ENCODE results near the gene TBC1D23. TPM values are rescaled to one million over a fixed set of nuclear protein-coding genes. Genes with fewer than 3 reads are reported as not detected.

The TBC1D23 gene
- polyA plus RNA-seq, 1 of the 3 experiments (the other 2 are of a cell fraction), result 6.7 TPM

GRCh38 chr3:100246999-100247398, 13.8 kb upstream of the TBC1D23 start:
- ChIA-PET POLR2A (no interaction called here), CTCF (interaction anchor here (1.5 kb wide), 1 partner anchor 178 kb away, joined by 8 read pairs; no protein-coding TSS in a partner anchor)
- Histone ChIP-seq H3K4me3 (ENCODE audit: low read depth in 2 of 2, low read length in 1 of 2) (no peak overlapping the region), H3K9me3 (no peaks in the 10 kb centered on the region), H4K20me1 (ENCODE audit: insufficient read depth) (no peaks in the 10 kb centered on the region), H3K9me2 (no peaks in the 10 kb centered on the region), H3K4me1 (ENCODE audit: control insufficient read depth in 1 of 2, insufficient read depth in 2 of 2, low read depth in 1 of 2, low read length in 1 of 2) (0 out of 4 replicates have a peak, but pooled peaks cover 0 to 3% of the 10 kb centered on the region in 2 experiments), H3K36me3 (replicated peaks in 1 of 2; ENCODE audit: control insufficient read depth in 1 of 2, insufficient read depth in 2 of 2, low read length in 1 of 2) (no peaks in the 10 kb centered on the region), H3K4me2 (no peak overlapping the region), H3K27ac (ENCODE audit: low read depth in 2 of 2, low read length in 1 of 2) (no peak overlapping the region), H2AFZ (ENCODE audit: low read depth) (no peak overlapping the region), H3K27me3 (ENCODE audit: insufficient read depth) (no peaks in the 10 kb centered on the region), H3K79me2 (ENCODE audit: insufficient read depth) (no peaks in the 10 kb centered on the region), H3K9ac (no peak overlapping the region), H3F3A (replicated peaks; ENCODE audit: insufficient read depth) (no peaks in the 10 kb centered on the region)
- no peak for TF ChIP-seq PBX3 (IDR thresholded peaks at IDR 0.05)
- no peak for TF ChIP-seq CHD2 (IDR thresholded peaks at IDR 0.05; ENCODE audit: low read length, partially characterized antibody)
- no peak for TF ChIP-seq USF1 (IDR thresholded peaks at IDR 0.05; ENCODE audit: borderline replicate concordance, low read depth)
- no peak for TF ChIP-seq RCOR1 (IDR thresholded peaks at IDR 0.05; ENCODE audit: low read length)
- no peak for TF ChIP-seq ELF1 (IDR thresholded peaks at IDR 0.05)
- TF ChIP-seq REST (IDR thresholded peaks at IDR 0.05; ENCODE audit: low read depth, low read length), result no peak
- TF ChIP-seq YY1 (IDR thresholded peaks at IDR 0.05; ENCODE audit: low read depth), result no peak
- TF ChIP-seq TCF12 (IDR thresholded peaks at IDR 0.05), result no peak
- TF ChIP-seq POLR2AphosphoS5 (IDR thresholded peaks at IDR 0.05; ENCODE audit: low read depth, low read length), result no peak
- TF ChIP-seq GATA2 (CRISPR knock-in tag; IDR thresholded peaks at IDR 0.05), result no peak
- TF ChIP-seq RFX5 (IDR thresholded peaks at IDR 0.05; ENCODE audit: low read length), result no peak
- TF ChIP-seq FOSL2 (IDR thresholded peaks at IDR 0.05; ENCODE audit: borderline replicate concordance, low read depth), result no peak
- no peak for DNase-seq

GRCh38 chr3:100252001-100252400, 8.8 kb upstream of the TBC1D23 start:
- Histone ChIP-seq H3K4me2 (no peak overlapping the region), H3K36me3 (replicated peaks in 1 of 2; ENCODE audit: control insufficient read depth in 1 of 2, insufficient read depth in 2 of 2, low read length in 1 of 2) (no peaks in the 10 kb centered on the region), H2AFZ (ENCODE audit: low read depth) (no peak overlapping the region), H3K9me2 (no peaks in the 10 kb centered on the region), H3K4me1 (ENCODE audit: control insufficient read depth in 1 of 2, insufficient read depth in 2 of 2, low read depth in 1 of 2, low read length in 1 of 2) (peaks cover 7 to 15% of the 10 kb centered on the region in 2 experiments; a peak in 3 of 4 replicates), H4K20me1 (ENCODE audit: insufficient read depth) (no peaks in the 10 kb centered on the region), H3K4me3 (ENCODE audit: low read depth in 2 of 2, low read length in 1 of 2) (no peak overlapping the region), H3K9me3 (no peaks in the 10 kb centered on the region), H3F3A (replicated peaks; ENCODE audit: insufficient read depth) (no peaks in the 10 kb centered on the region), H3K27ac (ENCODE audit: low read depth in 2 of 2, low read length in 1 of 2) (no peak overlapping the region), H3K9ac (no peak overlapping the region), H3K79me2 (ENCODE audit: insufficient read depth) (no peaks in the 10 kb centered on the region), H3K27me3 (ENCODE audit: insufficient read depth) (no peaks in the 10 kb centered on the region)
- 71% methylated on average over 1 of the region's 1 CpG for WGBS (ENCODE audit: low lambda C conversion rate)
- no peak for TF ChIP-seq RXRA (IDR thresholded peaks at IDR 0.05; ENCODE audit: borderline replicate concordance, low read depth)
- TF ChIP-seq EP300 (IDR thresholded peaks at IDR 0.05; ENCODE audit: borderline replicate concordance in 1 of 2, low read depth in 1 of 2, low read length in 1 of 2), result no peak
- TF ChIP-seq ELF1 (IDR thresholded peaks at IDR 0.05), result no peak
- TF ChIP-seq CTCF (IDR thresholded peaks at IDR 0.05), result no peak
- no peak for TF ChIP-seq SIN3A (IDR thresholded peaks at IDR 0.05; ENCODE audit: borderline replicate concordance, low read depth, low read length)
- no peak for TF ChIP-seq TCF12 (IDR thresholded peaks at IDR 0.05)
- TF ChIP-seq EZH2phosphoT487 (IDR thresholded peaks at IDR 0.05; ENCODE audit: borderline replicate concordance, low read depth), result no peak
- no peak for TF ChIP-seq USF2 (IDR thresholded peaks at IDR 0.05; ENCODE audit: borderline replicate concordance, low read depth, low read length)
- TF ChIP-seq RAD21 (IDR thresholded peaks at IDR 0.05; ENCODE audit: low read length), result no peak
- no peak for TF ChIP-seq PBX3 (IDR thresholded peaks at IDR 0.05)
- POLR2A ChIA-PET, result no interaction called here
- DNase-seq, result no peak
- CTCF ChIA-PET, result interaction anchor here (1.0 kb wide), 1 partner anchor 184 kb away, joined by 3 read pairs; no protein-coding TSS in a partner anchor
